Endothelial cell (in vitro differentiated cells): ENCODE data around the gene WASF2. TPM values are rescaled to one million over a fixed set of nuclear protein-coding genes. Genes with fewer than 3 reads are reported as not detected.
A peak's percentile ranks its signal among the peaks of the same experiment; 100 is the strongest.

ENCODE experiments used
- DNase-seq: peaks from one replicate; pipeline ENCODE4 v3.0.0; 2021; ENCODE audit warnings: low spot score
- H3K27ac Mint-ChIP-seq: one replicate; pipeline ENCODE4 v1.8.0; 2021; ENCODE audit warnings: mixed read lengths, inconsistent platforms; ENCODE audit not compliant: unreplicated experiment
- H3K27me3 Mint-ChIP-seq: one replicate; pipeline ENCODE4 v1.8.0; 2021; ENCODE audit warnings: mild to moderate bottlenecking, moderate library complexity, mixed read lengths, inconsistent platforms; ENCODE audit not compliant: unreplicated experiment
- H3K36me3 Mint-ChIP-seq: one replicate; pipeline ENCODE4 v1.8.0; 2021; ENCODE audit warnings: mild to moderate bottlenecking, low read depth, mixed read lengths, inconsistent platforms; ENCODE audit not compliant: unreplicated experiment
- H3K4me1 Mint-ChIP-seq: one replicate; pipeline ENCODE4 v1.8.0; 2021; ENCODE audit warnings: mild to moderate bottlenecking, mixed read lengths, inconsistent platforms; ENCODE audit not compliant: unreplicated experiment
- H3K4me3 Mint-ChIP-seq: one replicate; pipeline ENCODE4 v1.8.0; 2021; ENCODE audit warnings: mild to moderate bottlenecking, mixed read lengths, inconsistent platforms; ENCODE audit not compliant: unreplicated experiment
- H3K9me3 Mint-ChIP-seq: one replicate; pipeline ENCODE4 v1.8.0; 2021; ENCODE audit warnings: mixed read lengths, inconsistent platforms; ENCODE audit not compliant: unreplicated experiment
- CTCF ChIP-seq: fragments of 200-600 bp; sonication (generic); IDR thresholded peaks from one replicate; pipeline ENCODE4 v1.5.0; 2021; ENCODE audit warnings: antibody characterized with exemption; ENCODE audit not compliant: unreplicated experiment
- total RNA-seq: library from RNA; stranded (reverse); fragmentation: NEBNext Ultra II Directional; extraction: Animal tissue kit (Norgen Biotek cat#: 25700); gene quantifications from one replicate; pipeline ENCODE4 v1.2.1, GENCODE V29; 2021; ENCODE audit not compliant: unreplicated experiment

WASF2 gene
- total RNA-seq, 1 donor from 2014 or later: 272 TPM

- peaks cover 36% of the 10 kb centered on the region for H3K27me3 Mint-ChIP-seq
- no peaks in the 10 kb centered on the region for H3K9me3 Mint-ChIP-seq
- H3K4me1 Mint-ChIP-seq: peaks cover 27% of the 10 kb centered on the region
- H3K36me3 Mint-ChIP-seq: peaks cover 18% of the 10 kb centered on the region
- H3K4me3 Mint-ChIP-seq: no peak overlapping the region
- peak overlapping the region; percentile 18 for H3K27ac Mint-ChIP-seq
- no peak for TF ChIP-seq CTCF
- DNase-seq: no peak
These were observed 86.8 kb downstream of the WASF2 start for GRCh38 chr1:27403065-27403726.

- peak; percentile 64 for DNase-seq
- Mint-ChIP-seq H3K4me1 (peaks cover 32% of the 10 kb centered on the region), H3K36me3 (peaks cover 15% of the 10 kb centered on the region), H3K27me3 (peaks cover 37% of the 10 kb centered on the region), H3K27ac (no peak overlapping the region), H3K9me3 (no peaks in the 10 kb centered on the region), H3K4me3 (no peak overlapping the region)
- no peak for TF ChIP-seq CTCF
These were observed 87.6 kb downstream of the WASF2 start for GRCh38 chr1:27402349-27402754.

- peaks cover 37% of the 10 kb centered on the region for H3K27me3 Mint-ChIP-seq
- no peak for TF ChIP-seq CTCF
- peak overlapping the region; percentile 58 for H3K27ac Mint-ChIP-seq
- peak overlapping the region; percentile 69 for H3K4me3 Mint-ChIP-seq
- no peaks in the 10 kb centered on the region for H3K9me3 Mint-ChIP-seq
- H3K36me3 Mint-ChIP-seq: peaks cover 12% of the 10 kb centered on the region
- DNase-seq: no peak
- H3K4me1 Mint-ChIP-seq: peaks cover 31% of the 10 kb centered on the region
These were observed 89.0 kb downstream of the WASF2 start for GRCh38 chr1:27400963-27401341.

- Mint-ChIP-seq H3K27ac (peak overlapping the region; percentile 58), H3K9me3 (no peaks in the 10 kb centered on the region), H3K4me3 (peak overlapping the region; percentile 69), H3K4me1 (peaks cover 35% of the 10 kb centered on the region), H3K27me3 (peaks cover 37% of the 10 kb centered on the region), H3K36me3 (peaks cover 12% of the 10 kb centered on the region)
- no peak for DNase-seq
- TF ChIP-seq CTCF: no peak
These were observed 89.6 kb downstream of the WASF2 start for GRCh38 chr1:27400082-27400962.
